Sigmoid colon (tissue), 7 donors: Measurements from ENCODE around the gene NLGN1. TPM values are rescaled to one million over a fixed set of nuclear protein-coding genes. Genes with fewer than 3 reads are reported as not detected.

ENCODE experiments used
- DNase-seq: peaks from one replicate; pipeline ENCODE4 v3.0.0-alpha.2; 2019
- H3K27ac ChIP-seq, 4 donors: fragments of 200-600 bp; sonication (generic); one replicate each; pipeline ENCODE4 v1.5.1; 2016 to 2019; ENCODE audit warnings: mild to moderate bottlenecking in 1 of 4
- H3K27me3 ChIP-seq, 3 donors: fragments of 200-600 bp; sonication (generic); one replicate each; pipeline ENCODE4 v1.5.1; 2019; ENCODE audit warnings: mild to moderate bottlenecking in 1 of 3
- H3K36me3 ChIP-seq, 4 donors: fragments of 200-600 bp; sonication (generic); one replicate each; pipeline ENCODE4 v1.5.1; 2016 to 2019
- H3K4me1 ChIP-seq, 4 donors: fragments of 200-600 bp; sonication (generic); one replicate each; pipeline ENCODE4 v1.5.1; 2017 to 2019
- H3K4me3 ChIP-seq, 4 donors: fragments of 200-600 bp; sonication (generic); one replicate each; pipeline ENCODE4 v1.5.1; 2017 to 2019; ENCODE audit warnings: mild to moderate bottlenecking in 2 of 4, moderate library complexity in 1 of 4
- H3K9me3 ChIP-seq, 4 donors: fragments of 200-600 bp in 3 of 4; sonication (generic) in 3 of 4; one replicate each; pipeline versions ENCODE4 v1.5.1 to v1.6.1; 2013 to 2019
- CTCF ChIP-seq, 4 experiments: fragments of 450-650 bp in 3 of 4; fragments of 200-600 bp in 1 of 4; IDR thresholded peaks; one replicate each; pipeline ENCODE4 v1.5.1; 2016 to 2019; ENCODE audit warnings: antibody characterized with exemption in 4 of 4, mild to moderate bottlenecking in 3 of 4, moderate library complexity in 2 of 4
- EP300 ChIP-seq, 4 donors: sonication (generic); formaldehyde crosslinking; IDR thresholded peaks; one replicate each; pipeline ENCODE4 v1.6.1; 2017; ENCODE audit warnings: antibody characterized with exemption in 4 of 4
- POLR2A ChIP-seq, 2 donors: fragments of 450-650 bp; IDR thresholded peaks; one replicate each; pipeline ENCODE4 v1.6.1; 2016; ENCODE audit warnings: antibody characterized with exemption in 2 of 2, mild to moderate bottlenecking in 2 of 2, moderate library complexity in 2 of 2
- POLR2AphosphoS5 ChIP-seq, 4 donors: sonication (generic); formaldehyde crosslinking; IDR thresholded peaks; one replicate each; pipeline ENCODE4 v1.6.1; 2017; ENCODE audit warnings: antibody characterized with exemption in 4 of 4
- WGBS, 2 donors: extraction: QIAGEN DNeasy Blood & Tissue Kit; methylation state at CpG; one replicate each; pipeline ENCODE4 v1.1.7; 2013; 5-methylcytosine and 5-hydroxymethylcytosine counted together
- intact Hi-C: fragments of 100-400 bp; cut with DNase I; formaldehyde crosslinking; loops from one replicate; pipeline ENCODE4 v1.15.1; 2023
- polyA plus RNA-seq, 3 donors: library from polyadenylated mRNA; stranded (reverse); fragments of 200-250 nt; gene quantifications; one replicate each; pipeline ENCODE4 v1.2.3, GENCODE V29; 2013
- total RNA-seq, 4 donors: library from RNA; depleted of rRNA; stranded (reverse); fragments of >200 nt; gene quantifications; one replicate each; pipeline ENCODE4 v1.1.0, GENCODE V29; 2016
- donor health status: healthy with polysubstance abuse.
- donor health status: Bipolar disorder and iron deficiency.
- donor health status: healthy.

NLGN1 gene
- total and polyA plus RNA-seq, 7 donors: under 0.01 to 33.5 (median 28.3) TPM; not detected in 1

- H3K9me3 ChIP-seq: no peaks in the 10 kb centered on the region
- no peak overlapping the region for H3K4me3 ChIP-seq
- no peak overlapping the region for H3K27ac ChIP-seq
- no peak for DNase-seq
- intact Hi-C loops: no loop called here
- H3K27me3 ChIP-seq: no peaks in the 10 kb centered on the region
- H3K36me3 ChIP-seq: no peaks in the 10 kb centered on the region
- TF ChIP-seq POLR2AphosphoS5 (IDR thresholded peaks at IDR 0.05) (no peak), EP300 (IDR thresholded peaks at IDR 0.05) (no peak), CTCF (IDR thresholded peaks at IDR 0.05) (no peak), POLR2A (IDR thresholded peaks at IDR 0.05) (no peak)
- WGBS, 2 donors: 82 to 86% methylated on average over 4 of the region's 4 CpGs
- H3K4me1 ChIP-seq: no peaks in the 10 kb centered on the region
Measured at GRCh38 chr3:174016186-174016585, 618.6 kb downstream of the NLGN1 start.

GRCh38 chr3:174020156-174020555, 622.6 kb downstream of the NLGN1 start:
- peaks cover 0 to 6% (median 2%) of the 10 kb centered on the region in 4 donors for H3K4me1 ChIP-seq
- TF ChIP-seq POLR2A (IDR thresholded peaks at IDR 0.05) (no peak), CTCF (IDR thresholded peaks at IDR 0.05) (no peak), EP300 (IDR thresholded peaks at IDR 0.05) (no peak), POLR2AphosphoS5 (IDR thresholded peaks at IDR 0.05) (no peak)
- intact Hi-C loops: no loop called here
- 73 to 81% methylated on average over 2 of the region's 2 CpGs for WGBS, 2 donors
- no peaks in the 10 kb centered on the region for H3K9me3 ChIP-seq
- no peaks in the 10 kb centered on the region for H3K36me3 ChIP-seq
- H3K27me3 ChIP-seq: no peaks in the 10 kb centered on the region
- no peak for DNase-seq
- H3K27ac ChIP-seq: no peak overlapping the region
- H3K4me3 ChIP-seq: no peak overlapping the region

- no peaks in the 10 kb centered on the region for H3K36me3 ChIP-seq
- no peaks in the 10 kb centered on the region for H3K27me3 ChIP-seq
- intact Hi-C loops: no loop called here
- TF ChIP-seq CTCF (IDR thresholded peaks at IDR 0.05): no peak
- no peak for TF ChIP-seq POLR2AphosphoS5 (IDR thresholded peaks at IDR 0.05)
- TF ChIP-seq POLR2A (IDR thresholded peaks at IDR 0.05): no peak
- WGBS, 2 donors: 73 to 76% methylated on average over 4 of the region's 4 CpGs
- H3K27ac ChIP-seq: no peak overlapping the region
- H3K4me1 ChIP-seq: peaks cover 0 to 6% (median 2%) of the 10 kb centered on the region in 4 donors
- no peak overlapping the region for H3K4me3 ChIP-seq
- no peak for DNase-seq
- H3K9me3 ChIP-seq: peaks cover 0 to 5% (median 3%) of the 10 kb centered on the region in 4 donors
Measured at GRCh38 chr3:174023421-174023820, 625.9 kb downstream of the NLGN1 start.

DNA sequence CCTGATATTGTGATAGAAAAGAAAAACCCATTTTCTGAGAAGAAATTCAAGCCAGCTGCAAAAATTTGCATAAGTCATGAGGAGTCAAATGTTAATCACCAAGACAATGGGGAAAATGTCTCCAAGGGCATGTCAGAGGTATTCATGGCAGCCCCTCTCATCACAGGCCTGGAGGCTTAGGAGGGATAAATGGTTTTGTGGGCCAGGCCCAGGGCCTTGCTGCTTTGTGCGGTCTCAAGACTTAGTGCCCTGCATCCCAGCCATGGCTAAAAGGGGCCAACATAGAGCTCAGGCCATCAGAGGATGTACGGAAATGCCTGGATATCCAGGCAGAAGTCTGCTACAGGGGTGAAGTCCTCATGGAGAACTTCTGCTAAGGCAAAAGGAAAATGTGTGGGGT, 631.1 kb downstream of the NLGN1 start:
- H3K4me3 ChIP-seq: no peak overlapping the region
- H3K27me3 ChIP-seq: no peaks in the 10 kb centered on the region
- no peak for TF ChIP-seq POLR2A (IDR thresholded peaks at IDR 0.05)
- TF ChIP-seq POLR2AphosphoS5 (IDR thresholded peaks at IDR 0.05): no peak
- TF ChIP-seq EP300 (IDR thresholded peaks at IDR 0.05): no peak
- no peak for TF ChIP-seq CTCF (IDR thresholded peaks at IDR 0.05)
- H3K9me3 ChIP-seq: peaks cover 2 to 10% (median 7%) of the 10 kb centered on the region in 4 donors
- WGBS, 2 donors: 95 to 97% methylated on average over 2 of the region's 2 CpGs
- no peak overlapping the region for H3K27ac ChIP-seq
- peaks cover 0 to 3% (median under 1%) of the 10 kb centered on the region in 4 donors for H3K4me1 ChIP-seq
- intact Hi-C loops: no loop called here
- H3K36me3 ChIP-seq: no peaks in the 10 kb centered on the region
- no peak for DNase-seq

- no peaks in the 10 kb centered on the region for H3K27me3 ChIP-seq
- no peak overlapping the region for H3K27ac ChIP-seq
- H3K9me3 ChIP-seq: no peaks in the 10 kb centered on the region
- intact Hi-C loops: no loop called here
- no peaks in the 10 kb centered on the region for H3K36me3 ChIP-seq
- no peak for DNase-seq
- H3K4me3 ChIP-seq: no peak overlapping the region
- H3K4me1 ChIP-seq: no peaks in the 10 kb centered on the region
- 48 to 50% methylated on average over 4 of the region's 4 CpGs for WGBS, 2 donors
- TF ChIP-seq EP300 (IDR thresholded peaks at IDR 0.05) (no peak), POLR2A (IDR thresholded peaks at IDR 0.05) (no peak), CTCF (IDR thresholded peaks at IDR 0.05) (no peak), POLR2AphosphoS5 (IDR thresholded peaks at IDR 0.05) (no peak)
Measured at GRCh38 chr3:174035328-174035886, 637.9 kb downstream of the NLGN1 start.
